ENCODE results near the gene RBP3. TPM values are rescaled to one million over a fixed set of nuclear protein-coding genes. Genes with fewer than 3 reads are reported as not detected.

The RBP3 gene
- total and polyA plus RNA-seq, 7 donors = not detected

- WGBS, 2 donors = 38 to 80% methylated on average over 3 of the region's 3 CpGs
- Histone ChIP-seq H3K9me3 (no peaks in the 10 kb centered on the region), H3K27me3 (no peaks in the 10 kb centered on the region), H3K4me1 (no peaks in the 10 kb centered on the region), H3K27ac (no peak overlapping the region), H3K36me3 (no peaks in the 10 kb centered on the region), H3K4me3 (no peak overlapping the region)
- intact Hi-C loops (cut with DNase I) = no loop called here
- TF ChIP-seq POLR2A (IDR thresholded peaks at IDR 0.05) (no peak), POLR2AphosphoS5 (IDR thresholded peaks at IDR 0.05) (no peak), EP300 (IDR thresholded peaks at IDR 0.05) (no peak)
- TF ChIP-seq, protein P1, sequence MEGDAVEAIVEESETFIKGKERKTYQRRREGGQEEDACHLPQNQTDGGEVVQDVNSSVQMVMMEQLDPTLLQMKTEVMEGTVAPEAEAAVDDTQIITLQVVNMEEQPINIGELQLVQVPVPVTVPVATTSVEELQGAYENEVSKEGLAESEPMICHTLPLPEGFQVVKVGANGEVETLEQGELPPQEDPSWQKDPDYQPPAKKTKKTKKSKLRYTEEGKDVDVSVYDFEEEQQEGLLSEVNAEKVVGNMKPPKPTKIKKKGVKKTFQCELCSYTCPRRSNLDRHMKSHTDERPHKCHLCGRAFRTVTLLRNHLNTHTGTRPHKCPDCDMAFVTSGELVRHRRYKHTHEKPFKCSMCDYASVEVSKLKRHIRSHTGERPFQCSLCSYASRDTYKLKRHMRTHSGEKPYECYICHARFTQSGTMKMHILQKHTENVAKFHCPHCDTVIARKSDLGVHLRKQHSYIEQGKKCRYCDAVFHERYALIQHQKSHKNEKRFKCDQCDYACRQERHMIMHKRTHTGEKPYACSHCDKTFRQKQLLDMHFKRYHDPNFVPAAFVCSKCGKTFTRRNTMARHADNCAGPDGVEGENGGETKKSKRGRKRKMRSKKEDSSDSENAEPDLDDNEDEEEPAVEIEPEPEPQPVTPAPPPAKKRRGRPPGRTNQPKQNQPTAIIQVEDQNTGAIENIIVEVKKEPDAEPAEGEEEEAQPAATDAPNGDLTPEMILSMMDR (IDR thresholded peaks at IDR 0.05) = no peak
- no peak for DNase-seq
Measured at GRCh38 chr10:47330366-47330765, 17.8 kb upstream of the RBP3 start.

- intact Hi-C loops (cut with DNase I) = no loop called here
- Histone ChIP-seq H3K36me3 (no peaks in the 10 kb centered on the region), H3K4me1 (no peaks in the 10 kb centered on the region), H3K27ac (no peak overlapping the region), H3K4me3 (no peak overlapping the region), H3K9me3 (no peaks in the 10 kb centered on the region), H3K27me3 (no peaks in the 10 kb centered on the region)
- 25 to 63% methylated on average over 3 of the region's 3 CpGs for WGBS, 2 donors
- DNase-seq = no peak
- TF ChIP-seq POLR2AphosphoS5 (IDR thresholded peaks at IDR 0.05) (no peak), POLR2A (IDR thresholded peaks at IDR 0.05) (no peak), EP300 (IDR thresholded peaks at IDR 0.05) (no peak)
- TF ChIP-seq, protein P1 (IDR thresholded peaks at IDR 0.05) = no peak
Measured at GRCh38 chr10:47330804-47331203, 17.4 kb upstream of the RBP3 start.

DNA sequence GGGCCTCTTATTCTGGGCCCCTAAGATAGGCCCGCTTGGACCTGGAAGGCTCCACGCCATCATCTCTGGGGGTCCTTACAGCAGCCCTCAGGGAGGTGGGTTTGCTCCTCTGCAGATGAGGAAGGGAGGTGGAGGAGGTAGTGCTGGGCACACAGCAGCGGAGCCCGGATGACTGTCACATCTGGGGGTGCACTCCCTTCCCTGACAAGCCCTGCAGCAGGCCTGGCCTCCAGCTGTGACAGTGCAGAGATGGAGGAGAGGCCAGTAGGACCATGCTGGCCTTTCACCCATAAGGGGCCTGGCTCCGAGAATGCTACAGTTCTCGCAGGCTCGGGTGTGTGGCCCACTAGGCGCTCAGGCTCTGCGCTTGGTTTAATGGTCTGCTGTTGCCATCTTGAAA is 16.7 kb upstream of the RBP3 start:
- peak; percentile 43 for DNase-seq
- 95 to 98% methylated on average over 9 of the region's 9 CpGs for WGBS, 2 donors
- Histone ChIP-seq H3K27ac (no peak overlapping the region), H3K4me1 (peaks cover 0 to 5% (median under 1%) of the 10 kb centered on the region in 4 donors), H3K4me3 (no peak overlapping the region), H3K36me3 (no peaks in the 10 kb centered on the region), H3K27me3 (no peaks in the 10 kb centered on the region), H3K9me3 (no peaks in the 10 kb centered on the region)
- TF ChIP-seq POLR2AphosphoS5 (IDR thresholded peaks at IDR 0.05) = no peak
- no peak for TF ChIP-seq EP300 (IDR thresholded peaks at IDR 0.05)
- TF ChIP-seq, protein P1 (IDR thresholded peaks at IDR 0.05) = no peak
- no peak for TF ChIP-seq POLR2A (IDR thresholded peaks at IDR 0.05)
- intact Hi-C loops (cut with DNase I) = no loop called here

DNA sequence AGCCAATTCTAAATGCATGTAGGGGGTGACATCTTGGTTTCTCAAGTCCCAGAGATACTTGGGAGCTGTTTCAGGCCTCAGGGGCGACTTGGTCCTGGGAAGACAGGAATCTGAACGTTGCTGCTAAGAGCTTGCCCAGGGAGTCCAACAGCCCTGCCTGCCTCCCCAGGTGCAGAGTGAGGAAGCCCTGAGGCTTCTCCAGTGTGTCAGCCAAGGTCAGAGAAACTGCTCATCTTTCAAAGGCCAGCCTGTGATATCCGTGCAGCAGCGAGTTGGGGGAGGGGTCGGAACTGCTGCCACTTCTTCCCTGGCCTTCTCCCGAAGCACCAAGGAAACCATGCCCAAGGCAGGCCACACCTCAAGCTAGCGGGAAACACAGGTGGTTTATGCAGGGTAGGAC is 16.2 kb upstream of the RBP3 start:
- Histone ChIP-seq H3K36me3 (no peaks in the 10 kb centered on the region), H3K27ac (no peak overlapping the region), H3K4me3 (no peak overlapping the region), H3K4me1 (peaks cover 0 to 6% (median 2%) of the 10 kb centered on the region in 4 donors), H3K9me3 (no peaks in the 10 kb centered on the region), H3K27me3 (no peaks in the 10 kb centered on the region)
- WGBS, 2 donors = 77 to 88% methylated on average over 7 of the region's 7 CpGs
- no peak for DNase-seq
- TF ChIP-seq, protein P1 (IDR thresholded peaks at IDR 0.05) = no peak
- TF ChIP-seq EP300 (IDR thresholded peaks at IDR 0.05) (no peak), POLR2A (IDR thresholded peaks at IDR 0.05) (no peak), POLR2AphosphoS5 (IDR thresholded peaks at IDR 0.05) (no peak)
- intact Hi-C loops (cut with DNase I) = no loop called here

- intact Hi-C loops (cut with DNase I) = no loop called here
- no peak for DNase-seq
- no peaks in the 10 kb centered on the region for H3K36me3 ChIP-seq
- TF ChIP-seq, protein P1 (IDR thresholded peaks at IDR 0.05) = no peak
- TF ChIP-seq EP300 (IDR thresholded peaks at IDR 0.05) = no peak
- no peak for TF ChIP-seq POLR2A (IDR thresholded peaks at IDR 0.05)
- no peak for TF ChIP-seq POLR2AphosphoS5 (IDR thresholded peaks at IDR 0.05)
- H3K4me1 ChIP-seq = peaks cover 0 to 6% (median 2%) of the 10 kb centered on the region in 4 donors
- H3K9me3 ChIP-seq = no peaks in the 10 kb centered on the region
- no peak overlapping the region for H3K4me3 ChIP-seq
- no peaks in the 10 kb centered on the region for H3K27me3 ChIP-seq
- H3K27ac ChIP-seq = no peak overlapping the region
- WGBS, 2 donors = 81 to 90% methylated on average over 3 of the region's 3 CpGs
Measured at GRCh38 chr10:47332371-47332770, 15.8 kb upstream of the RBP3 start.

Measured in sigmoid colon (tissue), 7 donors.